GM23338 (cell line): ENCODE measurements around the gene CARD6.
A peak's percentile ranks its signal among the peaks of the same experiment; 100 is the strongest.

Experiments
- CREB1 ChIP-seq: fragments of 250-450 bp; sonication (Bioruptor Pico); IDR thresholded peaks from 2 replicates; pipeline ENCODE4 v1.5.0; 2020; ENCODE audit warnings: low read depth, mild to moderate bottlenecking, moderate library complexity
- EZH2 ChIP-seq: fragments of 200-600 bp; sonication (generic); IDR thresholded peaks from one replicate; pipeline ENCODE4 v1.8.0; 2017; ENCODE audit warnings: antibody characterized with exemption, mild to moderate bottlenecking, low read depth; ENCODE audit not compliant: unreplicated experiment
- EZH2phosphoT487 ChIP-seq: fragments of 200-600 bp; sonication (generic); IDR thresholded peaks from one replicate; pipeline ENCODE4 v1.8.1; 2018; ENCODE audit warnings: antibody characterized with exemption; ENCODE audit not compliant: unreplicated experiment
- JUNB ChIP-seq: IDR thresholded peaks from one replicate; pipeline ENCODE4 v1.6.1; 2016; ENCODE audit warnings: antibody characterized with exemption; ENCODE audit not compliant: unreplicated experiment
- POLR2AphosphoS5 ChIP-seq: IDR thresholded peaks from 2 replicates; pipeline ENCODE4 v1.6.1; 2016; ENCODE audit warnings: antibody characterized with exemption, low read depth
- ZNF114 ChIP-seq: fragments of 250-450 bp; sonication (Bioruptor Pico); IDR thresholded peaks from 2 replicates; pipeline ENCODE4 v1.5.0; 2020; ENCODE audit warnings: mild to moderate bottlenecking, moderate library complexity
- ZNF331 ChIP-seq: fragments of 250-450 bp; sonication (Bioruptor Pico); IDR thresholded peaks from 2 replicates; pipeline ENCODE4 v1.5.0; 2020; ENCODE audit warnings: low read depth, mild to moderate bottlenecking, moderate library complexity
- TF ChIP-seq, protein P1 (sequence below), 2 experiments: fragments of 200-600 bp in 1 of 2; sonication (generic) in 1 of 2; conservative IDR thresholded peaks; 2 replicates each; pipeline versions ENCODE4 v1.5.1 to v1.6.1; 2016 to 2017; ENCODE audit warnings: antibody characterized with exemption in 2 of 2, low read depth in 2 of 2, mild to moderate bottlenecking in 2 of 2, moderate library complexity in 1 of 2
- TF ChIP-seq, protein P2 (sequence below): IDR thresholded peaks from one replicate; pipeline ENCODE4 v1.6.1; 2018; ENCODE audit warnings: antibody characterized with exemption; ENCODE audit not compliant: unreplicated experiment

DNA sequence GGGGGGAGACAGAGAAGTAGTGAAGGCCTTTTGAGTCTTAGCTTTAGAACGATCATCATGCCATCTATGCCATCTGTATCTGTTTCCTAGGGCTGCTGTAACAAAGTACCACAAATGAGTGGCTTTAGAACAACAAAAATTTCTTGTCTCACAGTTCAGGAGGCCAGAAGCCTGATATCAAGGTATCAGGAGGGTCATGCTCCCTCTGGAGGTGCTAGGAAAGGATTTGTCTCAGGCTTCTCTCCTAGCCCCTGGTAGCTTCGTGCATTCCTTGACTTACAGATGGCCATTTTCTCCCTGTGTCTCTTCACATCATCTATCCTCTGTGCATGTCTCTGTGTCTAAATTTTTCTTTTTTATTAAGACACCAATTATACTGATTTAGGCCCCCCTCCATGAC is 5.2 kb downstream of the CARD6 start:
- TF ChIP-seq EZH2 (no peak), POLR2AphosphoS5 (no peak), EZH2phosphoT487 (no peak), JUNB (no peak), ZNF331 (CRISPR knock-in tag) (no peak), CREB1 (no peak), ZNF114 (CRISPR knock-in tag) (no peak)
- TF ChIP-seq, protein P1, sequence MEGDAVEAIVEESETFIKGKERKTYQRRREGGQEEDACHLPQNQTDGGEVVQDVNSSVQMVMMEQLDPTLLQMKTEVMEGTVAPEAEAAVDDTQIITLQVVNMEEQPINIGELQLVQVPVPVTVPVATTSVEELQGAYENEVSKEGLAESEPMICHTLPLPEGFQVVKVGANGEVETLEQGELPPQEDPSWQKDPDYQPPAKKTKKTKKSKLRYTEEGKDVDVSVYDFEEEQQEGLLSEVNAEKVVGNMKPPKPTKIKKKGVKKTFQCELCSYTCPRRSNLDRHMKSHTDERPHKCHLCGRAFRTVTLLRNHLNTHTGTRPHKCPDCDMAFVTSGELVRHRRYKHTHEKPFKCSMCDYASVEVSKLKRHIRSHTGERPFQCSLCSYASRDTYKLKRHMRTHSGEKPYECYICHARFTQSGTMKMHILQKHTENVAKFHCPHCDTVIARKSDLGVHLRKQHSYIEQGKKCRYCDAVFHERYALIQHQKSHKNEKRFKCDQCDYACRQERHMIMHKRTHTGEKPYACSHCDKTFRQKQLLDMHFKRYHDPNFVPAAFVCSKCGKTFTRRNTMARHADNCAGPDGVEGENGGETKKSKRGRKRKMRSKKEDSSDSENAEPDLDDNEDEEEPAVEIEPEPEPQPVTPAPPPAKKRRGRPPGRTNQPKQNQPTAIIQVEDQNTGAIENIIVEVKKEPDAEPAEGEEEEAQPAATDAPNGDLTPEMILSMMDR (conservative IDR thresholded peaks at IDR 0.05; ENCODE audit: low read depth in 2 of 2): peak in 1 of 2 experiments; percentile 19; a peak in 1 of 4 replicates
- TF ChIP-seq, protein P2, sequence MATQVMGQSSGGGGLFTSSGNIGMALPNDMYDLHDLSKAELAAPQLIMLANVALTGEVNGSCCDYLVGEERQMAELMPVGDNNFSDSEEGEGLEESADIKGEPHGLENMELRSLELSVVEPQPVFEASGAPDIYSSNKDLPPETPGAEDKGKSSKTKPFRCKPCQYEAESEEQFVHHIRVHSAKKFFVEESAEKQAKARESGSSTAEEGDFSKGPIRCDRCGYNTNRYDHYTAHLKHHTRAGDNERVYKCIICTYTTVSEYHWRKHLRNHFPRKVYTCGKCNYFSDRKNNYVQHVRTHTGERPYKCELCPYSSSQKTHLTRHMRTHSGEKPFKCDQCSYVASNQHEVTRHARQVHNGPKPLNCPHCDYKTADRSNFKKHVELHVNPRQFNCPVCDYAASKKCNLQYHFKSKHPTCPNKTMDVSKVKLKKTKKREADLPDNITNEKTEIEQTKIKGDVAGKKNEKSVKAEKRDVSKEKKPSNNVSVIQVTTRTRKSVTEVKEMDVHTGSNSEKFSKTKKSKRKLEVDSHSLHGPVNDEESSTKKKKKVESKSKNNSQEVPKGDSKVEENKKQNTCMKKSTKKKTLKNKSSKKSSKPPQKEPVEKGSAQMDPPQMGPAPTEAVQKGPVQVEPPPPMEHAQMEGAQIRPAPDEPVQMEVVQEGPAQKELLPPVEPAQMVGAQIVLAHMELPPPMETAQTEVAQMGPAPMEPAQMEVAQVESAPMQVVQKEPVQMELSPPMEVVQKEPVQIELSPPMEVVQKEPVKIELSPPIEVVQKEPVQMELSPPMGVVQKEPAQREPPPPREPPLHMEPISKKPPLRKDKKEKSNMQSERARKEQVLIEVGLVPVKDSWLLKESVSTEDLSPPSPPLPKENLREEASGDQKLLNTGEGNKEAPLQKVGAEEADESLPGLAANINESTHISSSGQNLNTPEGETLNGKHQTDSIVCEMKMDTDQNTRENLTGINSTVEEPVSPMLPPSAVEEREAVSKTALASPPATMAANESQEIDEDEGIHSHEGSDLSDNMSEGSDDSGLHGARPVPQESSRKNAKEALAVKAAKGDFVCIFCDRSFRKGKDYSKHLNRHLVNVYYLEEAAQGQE: no peak
